NCI-H345 treated with DMSO at 0.1 percent for 48 hours (cell line): Measurements from ENCODE around the gene ZBTB7A.

ENCODE experiments used
- DNase-seq: peaks from one replicate; lab custom pipeline; 2025; ENCODE audit not compliant: unreplicated experiment; lab: John Stamatoyannopoulos, UW

The ZBTB7A gene

GRCh38 chr19:4066682-4067395 lies at the start of gene ZBTB7A:
Gene ZBTB7A (minus strand): TSS chr19:4066899. CDS start chr19:4055232, 11,667 bp downstream.
- peak; percentile 21 for DNase-seq

- DNase-seq = no peak
Measured at GRCh38 chr19:4115818-4116385, 49.2 kb upstream of the ZBTB7A start.

DNA sequence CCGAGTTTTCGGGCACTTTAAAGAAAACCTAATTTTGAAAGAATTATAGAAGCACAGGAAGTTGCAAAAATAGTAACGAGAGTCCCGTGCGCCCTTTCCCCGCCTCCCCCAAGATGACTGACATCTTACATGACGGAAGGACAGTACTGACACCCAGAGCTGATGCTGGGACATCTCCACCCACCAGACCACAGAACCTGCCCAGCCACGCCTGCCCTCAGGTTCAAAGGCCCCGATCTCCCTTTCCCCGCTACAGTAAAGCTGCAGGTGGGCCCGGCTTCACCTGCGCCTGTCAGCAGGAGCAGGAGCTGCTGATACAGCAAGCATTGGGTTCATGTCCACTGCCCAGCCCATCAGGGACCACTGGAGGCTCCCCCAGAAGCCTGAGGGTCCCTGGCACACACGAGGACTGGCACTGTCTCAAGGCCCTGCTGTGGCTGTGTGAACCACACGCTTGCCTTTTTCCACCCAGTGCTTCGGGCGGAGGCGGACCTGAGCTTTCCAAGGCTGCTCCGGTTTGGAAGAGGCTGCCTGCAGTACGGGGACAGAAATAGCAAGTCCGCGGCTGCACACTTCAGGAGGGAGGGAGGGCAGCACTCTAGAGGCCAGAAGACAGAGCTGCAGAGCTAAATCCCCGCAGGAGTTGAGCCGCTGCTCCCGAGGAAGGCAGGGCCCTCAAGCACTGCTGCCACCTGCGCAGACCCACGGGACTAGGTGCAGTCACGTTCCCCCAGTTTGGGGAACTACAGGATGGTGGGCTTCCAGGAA lies 48.5 kb upstream of the ZBTB7A start:
- DNase-seq = no peak

- DNase-seq = no peak
Measured at GRCh38 chr19:4114181-4114580, 47.5 kb upstream of the ZBTB7A start.

DNA sequence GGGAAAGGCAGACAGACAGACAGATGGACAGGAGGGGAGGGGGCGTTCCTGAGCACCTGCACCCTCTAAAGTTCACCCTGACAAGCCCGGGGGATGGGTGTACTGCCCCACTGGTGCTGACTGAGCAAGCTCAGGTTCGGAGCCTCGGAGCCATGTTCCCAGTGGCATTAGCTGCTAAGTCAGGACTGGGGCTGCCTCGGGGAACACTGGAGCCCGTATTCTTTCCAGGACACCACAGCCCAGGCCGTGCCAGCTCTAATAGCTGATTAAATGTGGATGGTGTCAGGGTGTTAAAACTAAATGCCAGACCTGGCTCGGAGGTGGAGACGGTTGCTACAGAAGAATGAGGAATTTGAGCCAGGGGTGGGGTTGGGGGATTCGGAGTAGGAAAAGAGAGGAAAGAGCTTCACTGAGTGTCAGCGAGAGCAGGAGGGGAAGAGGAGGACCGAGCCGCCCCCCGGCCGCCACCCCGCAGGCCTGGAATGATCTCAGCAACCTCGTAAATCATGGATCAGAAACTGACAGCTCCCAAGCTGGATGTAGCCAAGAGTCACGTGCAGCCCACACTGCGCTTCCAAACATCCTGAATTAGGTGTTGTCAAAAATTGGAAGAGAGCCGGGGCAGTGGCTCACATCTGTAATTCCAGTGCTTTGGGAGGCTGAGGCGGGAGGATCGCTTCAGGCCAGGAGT lies 46.8 kb upstream of the ZBTB7A start:
- DNase-seq = no peak

DNA sequence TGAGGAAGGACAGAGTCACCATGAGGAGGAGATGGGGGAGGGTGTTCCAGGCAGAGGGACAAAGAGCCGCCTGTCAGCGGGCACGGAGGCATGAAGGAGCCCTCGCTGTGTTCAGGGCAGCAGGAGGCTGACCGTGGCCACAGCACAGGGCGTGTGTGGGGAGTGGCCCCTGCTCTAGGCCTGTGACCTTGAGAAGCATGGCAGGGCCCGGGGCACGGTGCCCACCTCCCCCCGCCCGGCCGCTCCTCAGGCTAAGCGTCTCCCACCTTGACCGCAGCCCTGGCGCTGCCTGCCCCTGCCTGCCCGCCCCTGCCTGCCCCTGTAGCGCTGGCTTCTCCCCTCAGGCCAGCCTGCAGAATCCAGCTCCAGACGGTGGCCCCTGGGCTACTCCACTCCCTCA lies 45.7 kb upstream of the ZBTB7A start:
- DNase-seq = no peak

GRCh38 chr19:4109626-4109945 lies 42.9 kb upstream of the ZBTB7A start:
- DNase-seq = no peak

GRCh38 chr19:4108767-4109625 lies 42.3 kb upstream of the ZBTB7A start:
- DNase-seq = no peak

DNA sequence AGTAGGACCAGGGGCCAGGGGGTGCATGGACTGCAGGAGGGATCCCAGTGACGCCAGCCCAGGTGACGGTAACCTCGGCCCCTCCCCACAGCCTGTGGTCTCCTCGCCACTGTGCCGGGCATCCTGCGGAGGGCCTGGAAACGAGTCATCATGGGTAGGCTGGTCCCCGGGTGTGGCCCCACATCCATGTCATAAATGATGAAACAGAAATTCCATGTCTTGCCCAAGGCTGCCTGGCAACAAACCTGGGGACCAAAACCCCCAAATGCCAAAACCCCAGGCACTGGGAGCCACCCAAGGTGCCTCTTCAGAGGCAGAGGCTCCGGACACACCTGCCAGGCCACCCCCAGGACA lies 36.4 kb upstream of the ZBTB7A start:
- no peak for DNase-seq

DNA sequence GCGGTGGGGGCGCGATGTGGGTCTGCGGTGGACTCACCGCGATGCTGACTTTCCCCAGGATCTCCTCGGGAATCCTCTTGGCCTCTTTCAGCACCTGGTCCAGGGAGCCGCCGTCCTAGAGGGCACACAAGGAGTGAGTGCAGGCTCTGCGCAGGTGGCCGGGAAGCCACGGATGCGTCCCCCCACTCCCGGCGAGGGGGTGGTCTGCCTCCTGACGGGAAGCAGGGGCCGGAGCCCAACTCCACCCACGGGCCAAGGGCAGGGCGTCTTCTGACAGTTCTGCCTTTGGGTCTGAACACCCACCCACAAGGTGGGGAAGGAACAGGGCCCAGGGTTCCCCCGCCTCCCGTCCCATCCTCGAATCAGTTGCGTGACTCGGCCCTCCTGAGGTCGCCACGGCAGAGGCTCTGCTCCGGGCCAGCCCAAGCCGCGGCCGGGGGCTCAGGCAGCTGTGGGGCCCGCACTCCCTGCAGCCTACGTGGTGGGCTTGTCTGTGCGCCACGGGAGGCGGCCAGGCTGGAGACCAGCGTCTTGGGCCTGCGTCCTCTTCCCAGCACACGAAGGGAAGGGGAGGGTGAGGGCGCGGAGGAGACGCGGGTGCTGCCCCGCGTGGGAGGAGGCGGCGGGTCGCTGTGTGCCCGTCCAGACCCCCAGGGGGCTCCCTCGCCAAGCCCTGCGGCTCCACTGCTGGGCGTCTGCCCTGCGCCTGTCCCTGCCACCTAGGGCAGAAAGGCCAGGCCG lies 35.8 kb upstream of the ZBTB7A start:
- DNase-seq = no peak

DNA sequence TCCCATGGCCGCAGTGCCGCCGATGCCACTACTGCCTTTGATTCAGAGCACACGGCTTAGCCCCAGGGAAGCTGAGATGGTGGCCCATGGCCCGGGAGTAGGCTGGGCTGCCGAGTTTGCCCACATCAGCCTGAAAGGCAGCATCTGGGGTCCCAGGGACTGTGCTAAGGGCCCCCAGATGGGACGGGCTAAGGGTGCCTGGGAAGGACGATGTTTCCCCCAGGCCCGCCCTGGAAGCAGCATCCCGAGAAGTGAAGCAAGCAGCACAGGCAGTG lies 34.7 kb upstream of the ZBTB7A start:
- no peak for DNase-seq

DNA sequence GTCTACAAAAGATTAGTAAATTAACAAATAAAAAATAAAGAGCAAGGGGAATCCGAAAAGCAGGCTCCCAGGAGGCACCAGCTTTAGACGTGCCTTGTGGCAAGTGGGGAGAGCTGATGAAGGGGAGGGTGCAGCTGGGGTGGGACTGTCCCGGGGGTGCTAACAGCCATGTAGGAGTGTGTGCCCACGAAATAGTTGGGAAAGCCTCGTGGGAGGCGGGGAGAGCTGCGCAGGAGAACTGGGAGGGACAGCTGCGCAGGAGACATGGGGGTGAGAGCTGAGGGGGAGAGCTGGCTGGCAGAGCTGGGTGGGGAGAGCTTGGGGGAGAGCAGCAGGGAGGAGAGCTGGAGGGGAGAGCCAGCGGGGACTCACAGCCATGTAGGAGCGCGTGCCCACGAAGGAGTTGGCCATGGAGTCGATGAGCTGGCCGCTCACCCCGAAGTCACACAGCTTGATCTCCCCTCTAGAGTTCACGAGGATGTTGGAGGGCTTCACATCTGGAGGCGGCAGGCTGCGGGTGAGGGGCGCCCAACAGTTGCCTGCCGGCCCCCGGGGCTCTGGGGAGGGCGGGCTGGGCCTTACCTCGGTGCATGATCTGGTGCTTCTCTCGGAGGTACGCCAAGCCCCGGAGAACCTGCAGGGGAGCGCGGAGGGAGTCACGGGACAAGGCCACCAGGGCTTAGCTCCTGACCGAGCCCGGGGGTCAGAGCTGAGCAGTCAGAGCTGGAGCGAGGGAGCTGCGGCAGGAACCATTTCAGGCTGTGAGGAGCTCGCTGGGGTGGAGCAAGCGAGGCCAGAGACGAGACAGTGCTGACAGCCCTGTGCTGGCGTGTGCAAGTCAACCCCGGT lies 34.2 kb upstream of the ZBTB7A start:
- DNase-seq = no peak

GRCh38 chr19:4099041-4099764 lies 32.5 kb upstream of the ZBTB7A start:
- no peak for DNase-seq

DNA sequence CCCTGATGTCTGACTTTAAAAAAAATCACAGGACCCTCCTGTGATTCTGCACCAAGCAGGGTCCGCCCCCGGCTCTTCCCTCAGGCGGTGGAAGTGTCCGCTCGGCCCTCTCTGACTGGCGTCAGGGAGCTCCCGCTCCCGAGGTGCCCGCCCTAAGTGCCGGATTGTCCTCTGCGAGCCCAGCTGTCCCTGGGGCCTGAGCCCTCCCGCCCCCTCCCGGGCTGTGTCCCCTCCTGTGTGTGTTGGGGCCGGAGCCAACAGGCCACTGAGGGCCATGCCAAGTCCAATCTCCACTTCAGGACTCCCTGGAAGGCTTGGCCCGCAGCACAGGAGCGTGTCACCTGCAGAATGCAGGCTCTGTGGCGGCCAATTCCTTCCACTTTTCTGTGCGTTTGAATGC lies 31.8 kb upstream of the ZBTB7A start:
- DNase-seq = no peak

GRCh38 chr19:4097501-4097900 lies 30.8 kb upstream of the ZBTB7A start:
- no peak for DNase-seq

DNA sequence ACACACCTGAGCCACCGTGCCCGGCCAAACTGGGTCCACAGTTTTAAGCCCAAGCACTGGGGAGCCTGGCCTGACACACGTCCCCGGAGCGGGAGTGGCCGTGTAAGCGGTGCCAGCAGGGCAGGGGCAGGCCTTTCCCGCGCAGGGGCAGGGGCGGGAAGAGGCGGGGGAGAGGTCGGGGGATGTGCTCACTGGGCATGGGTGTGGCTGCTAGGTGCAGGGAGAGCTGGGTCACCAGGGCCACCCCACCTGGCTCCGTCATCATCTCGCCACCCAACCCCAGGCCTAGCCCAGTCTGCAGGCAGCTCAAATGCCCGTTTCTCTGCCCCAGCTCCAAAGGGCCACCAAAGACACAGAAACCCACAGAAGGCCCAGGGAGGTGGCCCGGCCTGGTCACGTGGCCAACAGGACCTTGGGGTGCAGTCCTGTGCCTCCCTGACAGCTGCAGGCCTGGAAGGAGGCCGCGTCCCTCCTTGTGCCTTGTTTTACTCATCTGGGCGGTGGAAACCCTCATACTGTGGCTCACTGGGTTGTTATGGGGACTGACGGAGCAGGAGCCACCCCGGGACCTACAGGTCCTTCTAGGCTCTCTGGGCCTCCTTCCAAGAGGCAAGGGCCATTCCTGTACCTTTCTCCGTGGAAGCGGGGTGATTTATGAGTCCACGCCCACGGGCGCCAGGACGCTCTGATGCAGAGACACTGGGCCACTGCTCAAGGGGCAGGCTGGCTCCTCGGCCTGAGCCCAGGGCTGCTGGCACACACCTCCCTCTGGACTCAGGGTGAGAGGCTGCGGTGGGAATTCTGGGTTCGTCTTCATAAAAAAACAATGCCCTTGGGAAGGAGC lies 29.6 kb upstream of the ZBTB7A start:
- DNase-seq = no peak

DNA sequence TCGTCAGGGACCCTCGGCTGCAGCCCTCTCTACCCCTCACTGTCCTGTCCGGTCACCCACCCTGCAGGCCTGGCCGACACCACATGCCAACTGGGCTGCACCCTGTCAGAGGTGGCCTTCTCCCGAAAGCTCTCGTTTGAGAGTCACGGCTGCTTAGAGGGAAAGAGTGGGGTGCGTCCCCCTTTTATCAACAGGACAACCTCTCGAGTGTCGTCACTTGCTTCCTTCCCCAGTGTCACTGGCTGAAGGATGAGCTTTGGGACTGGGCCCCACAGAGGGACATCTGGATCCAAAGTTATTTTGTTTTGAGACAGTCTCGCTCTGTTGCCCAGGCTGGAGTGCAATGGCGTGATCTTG lies 28.8 kb upstream of the ZBTB7A start:
- no peak for DNase-seq
